IPS DF 6.9 (cell line): ENCODE measurements around the gene AMMECR1L.

Experiments used
- DNase-seq: peaks from one replicate; pipeline ENCODE4 v3.0.0-alpha.2; 2013; ENCODE audit warnings: low read depth, low spot score
- H3K27ac ChIP-seq: one replicate; pipeline ENCODE4 v1.5.1; 2013; ENCODE audit warnings: low read length, control low read depth
- H3K27me3 ChIP-seq: 2 replicates; pipeline ENCODE4 v1.6.1; 2013; ENCODE audit warnings: mild to moderate bottlenecking, low read length; ENCODE audit not compliant: control insufficient read depth, insufficient read depth
- H3K36me3 ChIP-seq: 2 replicates; pipeline ENCODE4 v1.6.1; 2013; ENCODE audit warnings: low read length; ENCODE audit not compliant: control insufficient read depth, insufficient read depth
- H3K4me1 ChIP-seq: 2 replicates; pipeline ENCODE4 v1.6.1; 2013; ENCODE audit warnings: low read length; ENCODE audit not compliant: control insufficient read depth, insufficient read depth
- H3K4me3 ChIP-seq: 2 replicates; pipeline ENCODE4 v1.5.1; 2013; ENCODE audit warnings: mild to moderate bottlenecking, low read length
- H3K9me3 ChIP-seq: 2 replicates; pipeline ENCODE4 v1.6.1; 2013; ENCODE audit warnings: low read length, inconsistent platforms; ENCODE audit not compliant: control insufficient read depth, insufficient read depth
- WGBS: extraction: QIAGEN DNeasy Blood & Tissue Kit; methylation state at CpG from one replicate; pipeline ENCODE4 v1.1.7; 2013; ENCODE audit warnings: mixed read lengths, missing lambda C conversion rate; ENCODE audit not compliant: insufficient read length, insufficient coverage; 5-methylcytosine and 5-hydroxymethylcytosine counted together

AMMECR1L gene

DNA sequence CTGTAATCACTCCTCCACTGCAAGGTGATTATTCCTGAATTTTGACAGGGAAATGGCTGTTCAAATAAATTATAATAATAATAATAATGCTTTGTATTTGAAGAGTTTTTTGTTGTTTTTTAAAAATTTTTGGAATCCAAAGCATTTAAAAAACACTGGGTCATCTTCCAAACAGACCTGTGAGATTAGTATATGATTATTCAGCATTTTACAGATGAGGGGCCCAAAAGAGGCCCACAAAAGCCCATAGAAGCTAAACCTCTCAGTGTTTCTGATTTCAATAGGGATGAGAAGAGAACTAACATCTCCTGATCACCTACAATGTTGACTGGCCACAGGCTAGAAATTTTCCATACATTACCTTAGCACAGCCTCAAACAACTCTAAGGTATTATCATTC lies 19.8 kb downstream of the AMMECR1L start:
- H3K4me3 ChIP-seq = no peak overlapping the region
- H3K27ac ChIP-seq = no peak overlapping the region
- H3K9me3 ChIP-seq = no peaks in the 10 kb centered on the region
- peaks cover 30% of the 10 kb centered on the region; the same call in 1 of the 2 replicates for H3K36me3 ChIP-seq
- H3K4me1 ChIP-seq = no peaks in the 10 kb centered on the region; the same call in 1 of the 2 replicates
- H3K27me3 ChIP-seq = no peaks in the 10 kb centered on the region
- no peak for DNase-seq

DNA sequence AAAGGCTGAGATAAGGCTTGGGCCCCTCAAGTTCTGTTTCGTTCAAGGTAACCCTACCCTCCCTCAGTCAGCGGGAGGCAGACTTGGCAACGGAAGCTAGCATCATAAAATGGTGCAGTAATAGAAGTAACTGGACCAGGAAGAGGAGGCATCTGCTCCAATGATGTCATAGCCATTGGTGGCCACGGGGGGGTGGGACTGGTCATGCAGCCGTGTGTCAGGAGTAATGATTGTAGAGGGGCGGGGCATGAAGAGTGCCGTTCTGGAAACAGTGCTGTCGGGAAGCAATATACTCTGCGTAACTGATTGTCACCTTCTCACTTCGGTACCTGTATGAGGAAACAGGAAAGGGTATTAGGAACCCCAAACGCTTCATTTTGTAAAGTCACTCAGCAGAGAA lies 20.9 kb downstream of the AMMECR1L start:
- Histone ChIP-seq H3K36me3 (peaks cover 30% of the 10 kb centered on the region; the same call in 1 of the 2 replicates), H3K9me3 (no peaks in the 10 kb centered on the region), H3K27me3 (no peaks in the 10 kb centered on the region), H3K4me1 (peaks cover 5% of the 10 kb centered on the region), H3K4me3 (no peak overlapping the region), H3K27ac (no peak overlapping the region)
- DNase-seq = no peak
- no CpG with 5 or more reads among the region's 11 CpGs for WGBS

- Histone ChIP-seq H3K27ac (no peak overlapping the region), H3K9me3 (no peaks in the 10 kb centered on the region), H3K4me1 (peaks cover 5% of the 10 kb centered on the region), H3K27me3 (no peaks in the 10 kb centered on the region), H3K36me3 (peaks cover 27% of the 10 kb centered on the region; the same call in 1 of the 2 replicates), H3K4me3 (no peak overlapping the region)
- DNase-seq = no peak
- no CpG with 5 or more reads among the region's 15 CpGs for WGBS
Measured at GRCh38 chr2:127862228-127862627, 23.5 kb downstream of the AMMECR1L start.

- Histone ChIP-seq H3K27me3 (no peaks in the 10 kb centered on the region), H3K36me3 (peaks cover 14% of the 10 kb centered on the region; the same call in 1 of the 2 replicates), H3K4me3 (no peak overlapping the region), H3K9me3 (no peaks in the 10 kb centered on the region), H3K27ac (no peak overlapping the region), H3K4me1 (peaks cover 5% of the 10 kb centered on the region)
- DNase-seq = no peak
- no CpG with 5 or more reads among the region's 5 CpGs for WGBS
Measured at GRCh38 chr2:127860130-127860529, 25.6 kb downstream of the AMMECR1L start.

DNA sequence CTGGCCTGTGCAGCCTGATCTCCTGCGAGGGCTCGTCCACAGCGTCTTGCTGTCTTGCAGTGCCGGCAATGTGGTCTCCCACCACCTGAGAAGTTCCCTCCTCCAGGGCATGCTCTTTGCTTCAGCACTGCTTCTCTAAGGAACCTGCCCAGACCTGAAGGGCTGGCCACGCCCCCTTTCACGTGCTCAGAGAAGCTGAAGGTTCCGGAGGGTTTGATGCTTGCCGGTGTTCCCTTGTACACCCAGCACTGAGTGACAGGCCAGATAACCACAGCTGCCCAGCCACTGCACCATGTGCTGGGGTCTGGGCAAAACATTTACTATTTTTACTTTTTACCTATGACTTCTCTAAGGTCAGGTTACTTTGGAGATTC lies 26.1 kb downstream of the AMMECR1L start:
- H3K27me3 ChIP-seq = no peaks in the 10 kb centered on the region
- DNase-seq = peak; percentile 72
- H3K9me3 ChIP-seq = no peaks in the 10 kb centered on the region
- no peak overlapping the region for H3K27ac ChIP-seq
- H3K4me3 ChIP-seq = no peak overlapping the region
- H3K36me3 ChIP-seq = 0 out of 2 replicates have a peak, but pooled peaks cover 10% of the 10 kb centered on the region
- no CpG with 5 or more reads among the region's 8 CpGs for WGBS
- peaks cover 5% of the 10 kb centered on the region for H3K4me1 ChIP-seq

DNA sequence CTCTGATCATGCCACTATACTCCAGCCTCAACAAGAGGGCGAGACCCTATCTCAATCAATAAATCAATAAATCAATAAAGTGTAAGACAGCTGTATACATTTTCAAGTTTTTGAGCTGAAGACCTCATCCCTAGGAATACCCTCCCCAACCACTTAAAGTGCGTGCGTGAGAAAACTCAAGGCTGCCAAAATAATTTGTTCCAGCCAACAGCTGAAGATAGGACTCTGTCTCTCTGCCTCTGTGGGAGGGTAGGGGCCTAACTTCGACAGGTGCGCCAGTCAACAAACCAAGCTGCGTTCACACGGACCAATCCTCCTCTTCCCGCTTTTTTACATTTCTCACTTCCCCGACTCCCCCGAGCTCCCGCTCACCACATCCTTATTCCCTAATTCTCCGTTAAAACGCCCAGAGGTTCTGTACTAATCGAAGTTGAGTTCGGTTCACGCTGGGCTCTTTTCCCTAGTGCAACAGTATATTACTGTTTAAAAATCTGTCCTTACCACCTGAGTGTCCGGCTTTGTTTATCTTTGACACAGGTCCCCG lies 28.4 kb downstream of the AMMECR1L start:
- peaks cover 5% of the 10 kb centered on the region; the same call in 1 of the 2 replicates for H3K4me1 ChIP-seq
- peak overlapping the region; percentile 82; the same call in 1 of the 2 replicates for H3K4me3 ChIP-seq
- H3K36me3 ChIP-seq = no peaks in the 10 kb centered on the region
- H3K27me3 ChIP-seq = no peaks in the 10 kb centered on the region
- WGBS = no CpG with 5 or more reads among the region's 18 CpGs
- DNase-seq = no peak
- no peaks in the 10 kb centered on the region for H3K9me3 ChIP-seq
- no peak overlapping the region for H3K27ac ChIP-seq

DNA sequence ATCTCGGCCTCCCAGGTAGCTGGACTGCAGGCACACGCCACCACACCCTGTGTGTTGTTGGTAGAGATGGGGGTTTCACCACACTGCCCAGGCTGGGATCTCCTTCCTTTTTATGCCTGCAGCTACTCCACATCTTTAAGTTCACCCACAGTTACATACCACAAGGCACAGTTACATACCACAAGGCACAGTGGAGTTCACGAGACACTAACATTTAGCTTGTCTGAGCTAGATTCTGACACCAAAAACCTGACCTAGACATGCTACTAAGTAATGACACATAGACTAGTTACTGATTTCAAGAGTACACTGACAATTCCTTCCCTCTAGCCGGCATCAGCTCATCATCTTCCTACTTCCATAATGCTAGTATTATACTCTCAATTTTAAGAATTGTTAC lies 32.1 kb downstream of the AMMECR1L start:
- no CpG with 5 or more reads among the region's 4 CpGs for WGBS

DNA sequence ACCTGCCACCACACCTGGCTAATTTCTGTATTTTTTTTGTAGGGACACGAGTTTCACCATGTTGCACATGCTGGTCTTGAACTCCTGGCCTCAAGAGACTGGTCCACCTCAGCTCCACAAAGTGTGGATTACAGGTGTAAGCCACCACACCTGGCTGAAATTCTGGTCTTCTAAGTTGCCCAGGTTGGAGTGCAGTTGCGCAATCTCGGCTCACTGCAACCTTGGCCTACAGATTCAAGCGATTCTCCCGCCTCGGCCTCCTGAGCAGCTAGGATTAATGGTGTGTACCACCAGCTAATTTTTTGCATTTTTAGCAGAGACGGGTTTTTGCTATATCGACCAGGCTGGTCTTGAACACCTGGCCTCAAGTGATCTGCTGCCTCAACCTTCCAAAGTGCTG lies 33.4 kb downstream of the AMMECR1L start:
- WGBS = no CpG with 5 or more reads among the region's 8 CpGs

More for the DNA sequence above, 32.1 kb downstream of the AMMECR1L start:
- Histone ChIP-seq H3K27me3 (no peaks in the 10 kb centered on the region), H3K4me1 (no peaks in the 10 kb centered on the region), H3K9me3 (no peaks in the 10 kb centered on the region), H3K27ac (no peak overlapping the region), H3K4me3 (no peak overlapping the region), H3K36me3 (peaks cover 2% of the 10 kb centered on the region; the same call in 1 of the 2 replicates)
- no peak for DNase-seq

DNA sequence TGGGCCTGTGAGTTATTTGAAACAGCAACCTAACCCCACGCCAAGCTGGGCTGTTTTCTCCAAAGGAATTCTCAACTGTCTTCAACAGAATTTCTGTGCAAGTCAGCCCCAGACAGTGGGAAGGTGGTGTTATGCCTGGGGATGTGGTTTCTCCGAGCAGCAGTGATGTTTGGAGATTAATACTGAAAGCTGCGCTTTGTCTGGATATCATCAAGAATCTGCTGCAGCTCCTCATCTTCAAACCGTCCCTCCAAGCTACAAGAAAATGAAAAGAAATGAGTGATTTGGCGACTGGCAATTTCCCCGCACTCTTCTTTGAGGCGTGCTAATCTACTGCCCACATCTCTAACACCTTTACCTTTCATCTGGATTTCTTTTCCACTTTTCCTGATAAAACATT lies 37.8 kb downstream of the AMMECR1L start:
- Histone ChIP-seq H3K4me1 (no peaks in the 10 kb centered on the region), H3K27ac (no peak overlapping the region), H3K27me3 (no peaks in the 10 kb centered on the region), H3K4me3 (no peak overlapping the region), H3K36me3 (peaks cover 17% of the 10 kb centered on the region; the same call in 1 of the 2 replicates), H3K9me3 (no peaks in the 10 kb centered on the region)
- DNase-seq = no peak
- WGBS = no CpG with 5 or more reads among the region's 7 CpGs

More for the DNA sequence above, 33.4 kb downstream of the AMMECR1L start:
- H3K36me3 ChIP-seq = peaks cover 7% of the 10 kb centered on the region; the same call in 1 of the 2 replicates
- H3K9me3 ChIP-seq = no peaks in the 10 kb centered on the region
- no peak overlapping the region for H3K4me3 ChIP-seq
- no peak overlapping the region for H3K27ac ChIP-seq
- H3K4me1 ChIP-seq = no peaks in the 10 kb centered on the region
- DNase-seq = no peak
- H3K27me3 ChIP-seq = no peaks in the 10 kb centered on the region

DNA sequence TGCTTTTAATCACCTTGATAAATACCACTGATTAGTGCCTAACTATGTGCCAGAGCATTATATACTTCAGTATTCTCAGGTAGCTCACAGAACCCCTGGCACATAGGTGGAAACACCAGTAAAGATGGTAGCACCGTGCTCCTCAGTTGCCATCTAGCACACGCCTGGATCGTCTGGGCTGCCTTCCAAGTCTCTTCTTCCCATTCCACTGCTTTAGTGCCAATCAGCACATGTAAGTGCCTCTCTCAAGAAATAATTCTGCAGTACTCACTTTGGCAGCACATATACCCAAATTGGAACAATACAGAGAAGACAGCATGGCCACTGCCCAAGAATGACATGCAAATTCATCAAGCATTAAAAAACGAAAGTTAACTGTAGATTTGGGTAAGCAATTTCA lies 40.8 kb downstream of the AMMECR1L start:
- H3K4me1 ChIP-seq = no peaks in the 10 kb centered on the region
- no CpG with 5 or more reads among the region's 4 CpGs for WGBS
- no peak overlapping the region for H3K27ac ChIP-seq
- no peaks in the 10 kb centered on the region for H3K9me3 ChIP-seq
- DNase-seq = no peak
- no peaks in the 10 kb centered on the region for H3K27me3 ChIP-seq
- H3K36me3 ChIP-seq = peaks cover 17% of the 10 kb centered on the region; the same call in 1 of the 2 replicates
- no peak overlapping the region for H3K4me3 ChIP-seq

DNA sequence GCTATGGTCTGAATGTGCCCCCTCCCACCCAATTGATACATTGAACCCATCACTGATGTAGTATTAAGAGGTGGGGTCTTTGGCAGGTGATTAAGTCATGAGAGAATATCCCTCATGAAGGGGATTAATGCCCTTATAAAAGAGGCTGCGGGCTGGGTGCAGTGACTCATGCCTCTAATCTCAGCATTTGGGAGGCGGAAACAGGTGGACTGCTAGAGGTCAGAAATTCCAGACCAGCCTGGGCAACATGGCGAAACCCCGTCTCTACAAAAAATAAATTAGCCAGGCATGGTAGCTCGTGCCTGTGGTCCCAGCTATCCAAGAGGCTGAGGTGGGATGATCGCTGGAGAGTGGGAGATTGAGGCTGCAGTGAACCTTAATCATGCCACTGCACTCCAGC lies 42.1 kb downstream of the AMMECR1L start:
- Histone ChIP-seq H3K27me3 (no peaks in the 10 kb centered on the region), H3K36me3 (peaks cover 15% of the 10 kb centered on the region; the same call in 1 of the 2 replicates)
- WGBS = no CpG with 5 or more reads among the region's 6 CpGs

More for the DNA sequence above, 42.1 kb downstream of the AMMECR1L start:
- H3K9me3 ChIP-seq = no peaks in the 10 kb centered on the region
- no peak overlapping the region for H3K4me3 ChIP-seq
- H3K27ac ChIP-seq = no peak overlapping the region
- H3K4me1 ChIP-seq = no peaks in the 10 kb centered on the region
- no peak for DNase-seq
